Renal cortical epithelial cell (primary cell): ENCODE results near the gene GLUL. TPM values are rescaled to one million over a fixed set of nuclear protein-coding genes. Genes with fewer than 3 reads are reported as not detected.
"Not testable (repeated sequence)": the region's sequence is repeated elsewhere in the genome, so short reads cannot be mapped to it uniquely, and the experiment has no call there.

ENCODE experiments used
- DNase-seq: peaks from one replicate; pipeline ENCODE4 v3.0.0-alpha.2; 2011; ENCODE audit warnings: low read depth
- total RNA-seq: library from RNA; depleted of rRNA; stranded (reverse); fragments of >200 nt; gene quantifications from 2 replicates; pipeline ENCODE4 v1.2.3, GENCODE V29; 2014

GLUL gene
- total RNA-seq, 1 donor from 2014 or later: 300 TPM

DNA sequence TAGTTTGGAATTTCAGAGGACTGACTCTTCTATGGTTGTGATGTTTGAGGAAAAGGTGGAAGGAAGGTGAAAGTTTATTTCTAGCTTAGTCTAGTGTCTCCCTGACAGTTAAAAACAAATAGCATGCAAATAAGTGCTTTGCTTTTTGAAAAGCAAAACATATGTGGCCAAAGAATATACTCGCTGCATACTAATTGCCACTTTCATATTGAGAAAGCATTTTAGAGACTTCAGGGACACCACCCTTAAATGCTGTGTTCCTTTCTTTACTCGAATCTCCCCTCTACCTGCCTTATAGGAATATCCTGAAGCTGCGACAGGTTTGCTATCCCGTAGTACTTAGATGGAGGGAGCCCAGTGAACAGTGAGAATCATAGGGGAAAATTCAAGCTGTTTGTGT, 23.2 kb downstream of the GLUL start:
- DNase-seq: no peak

DNA sequence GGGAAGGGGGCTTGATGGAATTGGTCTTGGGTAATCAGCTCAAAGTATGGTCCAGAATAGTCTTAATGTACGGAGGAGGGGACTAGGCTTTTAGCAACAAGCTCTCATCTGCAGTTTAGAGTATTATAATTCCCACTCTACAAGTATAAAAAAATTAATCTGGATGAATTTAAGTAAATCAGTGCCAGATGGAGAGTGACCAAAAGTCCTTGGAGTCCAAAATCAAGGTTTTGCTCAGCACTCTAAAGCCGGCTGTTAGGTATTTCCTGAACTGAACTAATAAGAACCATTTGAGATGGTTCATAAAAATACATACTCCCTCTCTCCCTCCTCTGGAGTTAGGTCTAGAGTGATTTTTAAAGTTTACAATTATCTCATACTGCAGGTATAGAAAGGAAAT, 23.7 kb downstream of the GLUL start:
- DNase-seq: no peak

DNA sequence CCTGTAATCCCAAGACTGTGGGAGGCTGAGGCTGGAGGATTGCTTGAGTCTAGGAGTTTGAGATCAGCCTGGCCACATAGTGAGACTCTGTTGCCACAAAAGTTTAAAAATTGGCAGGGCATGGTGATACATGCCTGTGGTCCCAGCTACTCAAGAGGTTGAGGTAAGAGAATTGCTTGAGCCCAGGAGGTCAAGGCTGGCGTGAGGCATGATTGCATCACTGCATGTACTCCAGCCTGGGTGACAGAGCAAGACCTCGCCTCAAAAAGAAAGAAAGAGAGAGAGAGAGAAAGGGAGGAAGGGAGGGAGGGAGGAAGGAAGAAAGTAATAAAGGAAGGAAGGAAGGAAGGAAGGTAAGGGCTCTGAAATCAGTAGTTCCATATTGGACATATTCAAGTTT, 25.0 kb downstream of the GLUL start:
- DNase-seq: peak; percentile 61

DNA sequence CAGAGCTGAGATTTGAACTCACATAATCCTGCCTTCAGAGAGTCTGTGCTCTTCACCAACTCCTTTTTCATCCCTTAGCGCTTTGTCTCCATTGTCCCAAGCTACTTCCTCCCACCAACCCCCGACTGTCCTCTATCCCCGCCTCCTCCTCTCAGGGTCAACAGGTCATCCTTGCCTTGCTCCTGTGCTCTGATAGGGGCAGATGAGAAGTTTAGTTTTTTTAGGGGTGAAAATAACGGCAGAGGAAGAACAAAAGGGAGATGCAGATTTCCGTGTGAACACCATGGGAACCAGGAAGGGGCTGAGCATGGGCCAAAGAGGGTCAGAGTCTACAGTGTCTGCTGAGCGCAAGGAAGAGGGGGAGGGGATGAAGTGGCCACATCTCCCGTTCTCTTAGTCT, 31.9 kb downstream of the GLUL start:
- no peak for DNase-seq

DNA sequence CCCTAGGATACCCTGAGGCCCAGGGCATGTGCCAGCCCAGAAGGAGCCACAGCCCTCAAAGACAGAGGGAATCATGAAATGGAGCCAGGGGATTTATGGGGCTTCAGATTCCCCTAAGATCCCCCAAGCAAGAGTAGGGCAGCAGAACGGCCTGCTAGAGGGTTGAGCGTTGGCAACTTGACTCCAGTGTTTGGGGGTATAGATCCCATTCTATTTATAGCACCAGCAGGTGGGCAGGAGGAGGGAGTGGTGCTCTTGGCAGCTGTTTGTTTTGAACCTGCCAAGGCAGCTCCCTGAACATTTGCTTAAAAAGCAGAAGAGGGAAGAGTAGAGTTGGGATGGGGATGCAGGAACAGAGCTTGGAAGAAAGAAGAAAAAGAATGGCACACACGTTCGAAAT, 33.7 kb downstream of the GLUL start:
- no peak for DNase-seq

DNA sequence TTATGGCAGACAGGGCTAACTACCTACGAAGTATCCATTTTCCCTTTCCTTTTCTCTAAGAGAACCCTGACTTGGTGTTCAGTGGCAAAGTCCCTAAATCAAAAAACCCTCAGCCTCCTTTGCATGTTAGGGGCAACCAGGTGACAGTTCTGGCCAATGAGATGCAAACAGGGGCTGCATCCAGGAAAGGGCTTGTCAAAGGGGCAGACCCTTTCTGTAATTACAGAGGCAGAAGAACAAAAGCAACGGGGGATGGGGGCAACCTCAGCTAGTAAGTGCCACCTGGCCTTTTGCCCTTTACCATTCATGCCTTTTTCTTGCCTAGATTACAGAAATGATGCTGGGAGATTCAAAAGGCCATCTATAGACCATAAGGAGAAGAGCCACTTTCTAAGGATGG, 34.4 kb downstream of the GLUL start:
- DNase-seq: no peak

DNA sequence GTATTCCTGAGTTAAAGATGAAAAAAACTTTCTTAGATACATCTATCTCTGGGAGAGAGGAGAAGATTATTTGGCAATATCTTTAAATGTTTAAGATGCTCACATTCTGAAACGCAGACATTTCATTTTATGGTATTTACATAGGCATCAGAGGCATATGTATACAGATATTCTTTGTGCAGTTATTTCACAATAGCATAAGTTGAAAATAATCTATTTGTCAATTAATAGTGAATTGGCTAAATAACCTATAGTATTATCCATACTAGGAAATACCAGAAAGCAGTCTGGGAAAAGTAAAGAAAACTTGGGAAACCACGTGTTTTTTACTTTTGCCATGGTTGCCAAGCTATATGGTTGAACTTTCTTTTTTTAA, 35.9 kb downstream of the GLUL start:
- no peak for DNase-seq

DNA sequence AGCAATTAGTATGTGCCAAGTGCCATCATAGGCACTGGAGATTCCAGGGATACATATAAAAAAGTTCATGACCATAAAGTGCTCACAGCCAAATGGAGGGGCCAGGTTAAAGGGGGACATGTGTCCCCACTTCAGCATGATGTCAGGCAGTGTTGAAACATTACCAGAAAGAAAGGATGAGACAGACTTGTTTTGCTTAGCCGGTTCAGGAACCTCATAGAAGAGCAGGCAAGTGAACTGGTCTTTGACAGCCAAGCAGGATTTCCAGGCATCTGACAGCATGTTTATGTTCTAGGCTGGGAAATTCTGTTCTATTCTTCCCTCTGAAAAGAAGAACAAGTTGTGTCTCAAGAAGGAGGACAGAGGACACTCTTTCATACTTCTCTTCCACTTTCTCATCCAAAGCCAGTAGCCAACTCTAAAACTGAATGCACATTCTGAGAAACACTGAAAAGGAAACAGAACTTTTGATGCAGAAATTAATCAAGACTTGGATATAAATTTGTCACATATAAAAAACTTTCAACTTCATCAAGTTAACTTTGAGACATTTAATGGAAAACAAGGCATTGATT, 39.7 kb downstream of the GLUL start:
- no peak for DNase-seq

DNA sequence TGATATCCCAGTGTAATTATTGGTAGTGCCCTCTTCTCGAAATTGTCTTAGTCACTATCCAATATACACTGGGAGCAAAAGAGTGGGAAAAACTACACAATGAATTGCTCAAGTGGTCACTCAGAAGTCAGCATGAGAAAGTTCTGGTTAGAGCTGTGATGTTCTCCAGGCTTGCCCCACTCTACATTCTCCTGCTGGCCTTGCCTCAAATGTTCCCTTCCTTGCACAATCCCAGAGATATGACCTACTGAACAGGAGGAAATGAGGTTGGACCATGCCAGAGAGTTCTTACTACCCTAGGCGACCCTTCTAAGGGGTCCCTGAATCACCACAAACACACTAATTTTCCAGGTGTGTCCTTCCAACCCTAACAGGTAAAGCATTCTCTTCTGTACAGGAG, 40.8 kb downstream of the GLUL start:
- no peak for DNase-seq

DNA sequence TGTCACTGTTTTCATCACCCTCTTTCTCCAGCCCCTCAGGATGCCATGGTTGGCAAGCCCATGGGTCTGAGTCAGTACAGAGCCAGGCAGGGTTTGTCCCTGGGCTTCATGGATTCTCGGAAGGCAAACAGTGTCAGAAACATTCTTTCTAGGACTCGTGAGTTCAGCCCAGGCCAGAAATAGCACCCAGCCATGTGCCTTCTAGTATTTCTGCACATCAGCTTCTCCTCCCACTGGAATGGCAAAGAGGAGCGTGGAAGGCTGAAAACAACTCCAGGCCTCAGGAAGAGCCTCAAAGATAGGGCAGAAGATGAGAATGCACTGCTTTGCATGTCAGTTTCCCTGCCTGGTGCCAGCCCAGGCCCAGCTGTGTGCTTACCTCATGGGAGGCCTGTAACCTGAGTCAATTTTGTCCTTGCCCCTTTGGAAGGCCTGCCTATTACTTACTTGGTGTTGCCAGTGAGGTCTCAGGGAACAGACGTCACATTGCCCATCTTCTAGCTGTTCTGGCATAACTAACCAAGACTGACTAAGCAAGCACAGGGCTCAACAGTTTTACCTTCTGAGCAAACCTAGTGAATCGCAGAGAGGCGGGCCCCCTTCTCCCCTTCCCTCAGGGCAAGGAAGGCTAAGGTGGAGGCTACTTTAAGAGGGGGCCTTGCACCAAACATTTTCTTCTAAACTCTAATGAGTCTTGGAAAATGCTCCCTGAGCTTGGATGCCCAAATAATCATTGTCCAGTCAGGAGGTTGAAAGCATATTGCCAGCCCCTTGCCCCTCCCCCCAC, 42.4 kb downstream of the GLUL start:
- peak; percentile 45 for DNase-seq

DNA sequence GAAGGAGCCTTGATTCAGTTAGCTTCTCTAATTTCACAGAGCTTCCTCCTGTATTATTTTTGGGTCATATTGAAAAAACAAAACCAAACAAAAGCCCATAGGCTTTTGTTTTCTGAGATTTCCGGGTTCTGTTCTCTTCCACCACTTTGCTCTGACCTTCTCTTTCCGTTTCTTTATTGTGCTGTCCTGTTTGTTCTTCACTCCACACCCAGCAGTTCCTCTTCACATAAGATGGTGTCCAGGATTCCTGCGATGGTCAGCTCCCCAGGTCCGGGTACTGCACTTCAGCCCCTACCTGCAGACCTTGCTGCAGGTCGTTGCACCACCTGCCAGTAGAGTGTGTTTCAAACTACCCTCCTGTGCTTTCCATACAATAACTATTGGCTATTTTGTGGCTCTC, 44.6 kb downstream of the GLUL start:
- DNase-seq: no peak

DNA sequence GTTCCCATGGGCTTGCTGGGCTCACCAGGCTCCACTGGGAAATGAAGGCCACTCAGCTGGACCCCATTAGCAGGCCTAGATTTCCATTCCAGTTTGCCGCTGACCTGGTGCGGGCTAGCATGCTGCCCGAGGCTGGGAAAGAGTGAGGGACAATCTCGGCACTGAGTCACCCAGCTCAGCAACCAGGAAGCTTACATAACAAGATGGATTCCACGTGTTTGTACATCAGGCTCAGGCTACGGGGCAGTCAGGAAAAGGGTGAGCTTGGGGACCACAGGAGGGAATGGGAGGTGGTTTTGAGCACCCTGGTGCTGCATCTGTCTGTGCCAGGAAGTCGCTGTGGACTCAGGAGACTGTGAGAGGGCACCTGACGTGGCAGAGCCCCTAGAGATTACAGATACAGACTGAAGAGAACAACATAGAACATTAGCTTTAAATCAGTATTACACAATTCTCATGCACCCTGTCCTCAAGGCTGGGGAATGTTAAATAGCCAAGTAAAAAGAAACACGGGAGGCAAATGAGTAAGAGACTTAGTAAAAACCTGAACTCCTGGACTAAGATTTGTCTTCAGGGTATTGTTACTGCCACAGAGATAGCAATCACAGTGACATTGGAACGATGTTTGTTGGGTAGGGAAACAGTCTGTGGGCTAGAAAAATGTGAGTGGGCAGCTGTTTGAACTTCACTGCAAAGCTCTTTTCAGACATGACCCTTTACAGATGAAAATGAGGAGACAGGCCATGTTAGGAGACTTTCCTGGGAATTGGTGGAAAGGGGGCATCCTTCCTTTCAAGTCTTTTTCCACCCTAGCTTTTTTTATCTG, 51.1 kb downstream of the GLUL start:
- no peak for DNase-seq

DNA sequence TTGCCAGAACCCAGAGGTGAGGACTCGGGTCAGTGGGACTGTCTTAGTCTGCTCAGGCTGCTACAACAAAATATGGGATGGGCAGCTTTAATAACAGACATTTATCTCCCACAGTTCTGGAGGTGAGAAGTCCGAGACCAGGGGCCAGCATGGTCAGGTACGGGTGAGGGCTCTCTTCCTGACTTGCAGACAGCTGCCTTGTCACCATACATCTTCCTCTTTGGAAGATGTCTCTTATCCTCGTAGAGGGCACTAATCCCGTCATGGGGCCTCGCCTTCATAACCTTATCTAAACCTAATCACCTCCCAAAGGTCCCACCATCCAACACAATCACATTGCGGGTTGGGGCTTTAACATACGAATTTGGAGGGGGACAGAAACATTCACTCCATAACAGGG, 51.9 kb downstream of the GLUL start:
- DNase-seq: no peak

DNA sequence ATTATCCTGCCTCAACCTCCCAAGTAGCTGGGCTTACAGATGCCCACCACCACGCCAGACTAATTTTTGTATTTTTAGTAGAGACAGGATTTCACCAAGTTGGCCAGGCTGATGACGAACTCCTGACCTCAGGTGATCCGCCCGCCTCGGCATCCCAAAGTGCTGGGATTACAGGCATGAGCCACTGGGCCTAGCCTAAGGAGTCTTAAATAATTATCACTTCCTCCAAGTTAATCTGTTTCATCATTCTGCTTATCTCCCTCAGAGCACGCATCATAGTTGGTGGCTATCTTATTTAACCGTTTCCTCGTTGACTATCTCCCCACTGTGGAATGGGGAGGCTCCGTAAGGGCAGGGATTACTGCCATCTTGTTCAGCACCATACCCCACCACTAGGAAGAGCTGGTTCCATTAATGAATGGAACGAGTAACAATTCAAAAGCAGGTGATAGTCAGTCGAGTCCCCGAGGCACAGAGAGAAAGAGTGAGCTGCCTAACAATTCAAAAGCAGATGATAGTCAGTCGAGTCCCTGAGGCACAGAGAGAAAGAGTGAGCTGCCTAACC, 52.7 kb downstream of the GLUL start:
- DNase-seq: no peak

DNA sequence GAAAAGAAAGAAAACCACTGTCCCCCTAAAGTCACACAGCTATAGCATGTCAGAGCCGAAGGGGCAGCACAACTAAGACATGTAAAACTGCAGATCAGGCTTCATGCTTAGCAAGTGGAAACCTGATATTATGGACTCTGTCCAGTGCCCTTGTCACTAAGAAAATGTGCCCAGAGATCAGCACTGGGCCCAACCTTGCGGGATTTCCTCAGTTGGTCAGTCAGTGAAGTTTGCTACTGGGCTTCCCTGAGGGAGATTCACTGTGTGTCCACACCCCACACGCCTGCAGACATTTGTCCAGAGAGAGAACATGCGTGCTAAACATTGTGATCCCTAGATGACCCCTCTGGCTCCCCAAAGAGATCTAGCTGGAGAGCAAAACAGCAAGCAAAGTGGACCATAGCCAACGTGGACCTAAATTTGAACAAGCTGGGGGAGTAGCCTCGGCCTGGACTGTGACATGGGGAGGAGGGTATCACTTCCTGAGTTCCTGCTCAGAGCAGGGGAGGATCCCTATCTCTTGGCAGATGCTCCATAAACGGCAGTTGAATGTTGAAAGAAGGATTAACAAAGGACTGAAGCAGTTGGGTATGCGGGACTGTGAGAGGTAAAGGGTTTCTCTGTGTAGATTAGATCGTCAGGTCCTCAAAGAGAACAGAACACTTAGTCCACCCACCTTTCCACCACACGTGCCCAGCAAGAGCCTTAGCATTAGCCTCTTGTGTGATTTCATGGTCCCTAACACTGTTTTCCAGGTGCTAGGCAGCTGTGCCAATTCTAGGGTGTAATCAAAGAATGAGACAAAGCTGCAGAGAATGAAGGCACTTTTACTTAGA, 53.6 kb downstream of the GLUL start:
- no peak for DNase-seq

DNA sequence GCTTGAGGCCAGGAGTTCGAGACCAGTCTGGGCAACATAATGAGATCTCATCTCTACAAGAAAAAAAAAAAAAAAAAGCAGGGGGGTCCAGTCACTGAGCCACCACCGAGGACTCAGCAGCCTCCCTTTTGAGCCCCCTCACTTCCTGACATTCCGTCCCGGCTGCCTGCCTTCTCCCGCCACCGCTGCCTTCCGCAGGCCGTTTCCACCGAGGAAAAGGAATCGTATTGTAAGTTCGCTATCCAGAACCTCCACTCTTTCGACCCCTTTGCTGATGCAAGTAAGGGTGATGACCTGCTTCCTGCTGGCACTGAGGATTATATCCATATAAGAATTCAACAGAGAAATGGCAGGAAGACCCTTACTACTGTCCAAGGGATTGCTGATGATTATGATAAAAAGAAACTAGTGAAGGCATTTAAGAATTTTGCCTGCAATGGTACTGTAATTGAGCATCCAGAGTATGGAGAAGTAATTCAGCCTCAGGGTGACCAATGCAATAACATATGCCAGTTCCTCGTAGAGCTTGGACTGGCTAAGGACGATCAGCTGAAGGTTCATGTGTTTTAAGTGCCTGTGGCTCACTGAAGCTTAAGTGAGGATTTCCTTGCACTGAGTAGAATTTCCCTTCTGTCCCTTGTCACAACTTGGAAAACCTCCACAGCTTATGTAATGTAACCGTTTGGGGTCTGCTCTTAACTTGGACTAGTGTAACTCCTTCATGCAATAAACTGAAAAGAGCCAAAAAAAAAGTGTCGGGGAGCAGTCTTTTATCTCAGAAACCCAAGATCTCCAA, 55.6 kb downstream of the GLUL start:
- no peak for DNase-seq

DNA sequence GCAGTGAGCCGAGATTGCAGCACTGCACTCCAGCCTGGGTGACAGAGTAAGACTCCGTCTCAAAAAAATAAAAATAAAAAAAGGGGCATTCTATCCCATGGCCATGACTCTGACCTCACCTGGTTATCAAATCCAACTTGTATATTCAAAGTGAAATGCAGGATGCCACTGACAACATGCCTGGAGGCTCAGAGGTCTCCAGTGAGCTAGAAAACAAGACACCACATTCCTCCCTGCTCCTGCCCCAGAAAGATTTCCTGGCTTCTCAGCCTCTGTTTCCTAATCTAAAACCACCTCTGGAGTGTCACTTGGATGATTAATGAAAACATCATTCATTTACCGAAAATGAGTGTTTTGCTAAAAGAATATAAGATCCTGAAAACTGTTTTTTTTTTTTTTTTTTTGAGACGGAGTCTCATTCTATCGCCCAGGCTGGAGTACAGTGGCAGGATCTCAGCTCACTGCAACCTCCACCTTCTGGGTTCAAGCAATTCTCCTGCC, 58.5 kb downstream of the GLUL start:
- not testable (repeated sequence) for DNase-seq

DNA sequence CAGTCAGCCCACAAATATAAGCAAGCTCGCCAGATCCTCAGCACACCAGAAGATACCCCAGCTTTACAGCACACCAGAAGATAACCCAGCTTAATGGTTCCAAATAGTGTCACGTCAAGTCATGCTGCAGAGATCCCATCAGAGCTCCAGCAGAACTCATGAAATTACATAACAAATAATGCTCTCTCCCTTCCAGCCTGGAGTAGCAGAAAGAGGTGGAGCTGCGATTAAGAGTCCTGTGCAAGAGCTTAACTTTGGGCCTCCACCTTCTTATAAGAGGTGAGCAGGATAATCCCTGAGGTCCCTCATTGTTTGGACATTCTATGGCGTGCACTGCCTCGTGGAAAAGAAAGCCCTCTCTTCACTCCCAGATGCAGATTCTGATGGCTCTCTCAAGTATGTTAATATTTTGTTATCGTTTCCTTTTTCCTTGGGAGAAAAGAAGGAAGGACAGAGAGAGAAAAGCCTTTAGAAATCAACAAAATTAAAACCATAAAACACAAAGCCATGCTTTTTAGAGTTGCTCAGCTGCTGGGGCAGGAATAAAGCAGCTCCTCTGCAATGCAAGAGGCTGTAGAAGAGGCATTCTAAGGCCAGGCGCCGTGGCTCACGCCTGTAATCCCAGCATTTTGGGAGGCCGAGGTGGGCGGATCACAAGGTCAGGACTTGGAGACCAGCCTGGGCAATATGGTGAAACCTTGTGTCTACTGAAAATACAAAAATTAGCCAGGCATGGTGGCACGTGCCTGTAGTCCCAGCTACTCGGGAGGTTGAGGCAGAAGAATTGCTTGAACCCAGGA, 59.1 kb downstream of the GLUL start:
- DNase-seq: no peak
